GM18520 (cell line): ENCODE measurements around the gene AMPD3.

Experiments used
- ATAC-seq: cut with Tn5 transposase; IDR thresholded peaks from one replicate; pipeline ENCODE4 v1.9.1; 2021; ENCODE audit not compliant: unreplicated experiment

AMPD3 gene

DNA sequence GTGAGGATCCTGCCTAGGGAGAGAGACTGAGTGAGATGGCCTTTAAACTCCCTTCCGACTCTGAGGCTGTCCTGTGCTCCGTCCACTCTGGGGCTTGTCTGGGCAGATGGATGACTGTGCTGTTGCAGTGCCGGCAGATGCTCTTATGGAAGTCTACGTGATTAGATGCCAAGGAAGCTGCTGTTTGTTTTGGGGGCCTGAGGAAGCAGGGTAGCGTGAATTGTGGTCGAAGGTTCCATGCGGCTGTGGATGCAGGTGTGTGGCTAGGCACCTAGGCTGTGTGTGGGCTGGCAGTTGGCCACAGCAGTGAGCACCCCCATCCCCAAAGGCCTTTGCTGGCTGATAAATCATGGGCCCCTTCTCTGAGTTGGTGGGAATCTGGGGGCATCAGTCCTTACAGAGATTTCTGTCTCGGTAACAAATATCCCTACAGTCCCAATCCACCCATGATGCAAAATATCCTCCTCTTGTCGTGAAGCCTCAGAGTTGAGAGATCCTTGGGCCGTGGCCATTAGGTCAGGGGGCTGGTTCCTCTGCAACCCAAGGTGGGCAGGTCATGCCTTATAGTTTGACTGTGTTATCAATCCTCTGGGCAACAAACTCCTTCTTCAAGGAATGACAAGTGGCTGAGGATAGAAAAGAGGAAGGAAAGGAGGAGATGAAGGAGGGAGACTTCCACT lies 31.2 kb downstream of the AMPD3 start:
- ATAC-seq, result no peak

DNA sequence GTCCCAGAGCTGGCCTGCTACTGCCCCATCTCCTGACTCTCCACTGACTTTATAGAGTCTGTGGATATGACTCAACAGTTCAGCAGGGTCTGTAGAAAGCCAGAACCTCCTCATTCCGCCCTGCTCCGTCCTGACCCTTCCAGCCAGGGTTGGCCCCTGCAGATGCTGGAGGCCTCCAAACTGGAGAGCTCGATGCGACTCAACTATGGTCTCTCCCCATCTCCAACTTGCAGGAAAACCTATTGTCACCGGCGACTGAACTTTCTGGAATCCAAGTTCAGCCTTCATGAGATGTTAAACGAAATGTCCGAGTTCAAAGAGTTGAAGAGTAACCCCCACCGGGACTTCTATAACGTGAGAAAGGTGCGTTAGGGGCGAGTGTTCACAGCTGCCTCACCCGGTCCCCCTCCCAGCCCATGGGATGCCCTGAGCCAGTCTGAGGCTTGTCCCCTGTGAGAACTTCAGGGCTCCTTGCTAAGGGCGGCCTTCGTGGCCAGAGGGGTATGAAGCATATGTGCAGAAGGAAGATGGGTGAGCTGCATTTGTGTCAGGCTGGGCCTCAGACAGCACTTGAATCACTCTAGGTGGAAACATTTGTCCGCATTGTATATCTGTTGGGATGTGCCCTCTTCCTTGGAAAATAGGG lies 32.1 kb downstream of the AMPD3 start:
- ATAC-seq, result no peak

DNA sequence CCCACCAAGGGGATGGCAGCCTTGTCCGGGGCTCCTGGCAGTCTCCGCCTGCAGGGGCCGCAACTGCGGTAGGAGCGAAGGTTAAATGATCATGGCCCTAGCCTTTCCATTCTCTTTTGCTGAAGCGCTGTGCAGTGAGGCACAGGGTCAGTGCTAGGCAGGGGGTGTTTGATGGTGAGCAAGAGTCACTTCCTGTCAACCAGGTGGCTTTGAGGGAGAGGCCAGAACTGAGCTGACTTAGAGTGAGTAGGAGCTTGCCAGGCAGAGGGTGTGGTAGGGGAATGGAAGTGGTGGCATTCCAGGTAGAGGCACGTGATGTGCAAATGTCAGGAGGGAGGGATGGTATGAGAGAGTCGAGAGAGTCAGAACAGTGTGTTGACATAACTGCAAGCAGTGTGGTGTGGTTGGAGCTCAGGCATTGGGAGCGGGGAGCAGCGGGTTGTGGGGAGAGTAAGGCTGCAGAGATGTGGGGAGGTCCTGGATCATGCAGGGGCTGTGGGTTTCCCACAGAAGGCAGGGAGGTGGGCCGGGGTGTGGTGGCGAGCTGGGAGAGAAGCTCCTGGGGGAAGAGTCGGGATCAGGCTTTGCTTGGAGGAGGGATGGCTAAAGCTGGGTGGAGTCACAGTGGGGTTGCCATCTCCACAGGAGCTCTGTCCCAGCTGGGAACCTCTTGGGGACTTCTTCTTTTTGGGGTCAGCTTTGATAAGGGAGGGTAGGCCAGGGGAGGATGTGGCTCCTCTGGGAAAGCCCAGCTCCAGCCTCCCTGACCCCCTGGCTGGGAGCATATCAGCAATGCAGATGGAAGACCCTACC lies 33.3 kb downstream of the AMPD3 start:
- ATAC-seq, result no peak

DNA sequence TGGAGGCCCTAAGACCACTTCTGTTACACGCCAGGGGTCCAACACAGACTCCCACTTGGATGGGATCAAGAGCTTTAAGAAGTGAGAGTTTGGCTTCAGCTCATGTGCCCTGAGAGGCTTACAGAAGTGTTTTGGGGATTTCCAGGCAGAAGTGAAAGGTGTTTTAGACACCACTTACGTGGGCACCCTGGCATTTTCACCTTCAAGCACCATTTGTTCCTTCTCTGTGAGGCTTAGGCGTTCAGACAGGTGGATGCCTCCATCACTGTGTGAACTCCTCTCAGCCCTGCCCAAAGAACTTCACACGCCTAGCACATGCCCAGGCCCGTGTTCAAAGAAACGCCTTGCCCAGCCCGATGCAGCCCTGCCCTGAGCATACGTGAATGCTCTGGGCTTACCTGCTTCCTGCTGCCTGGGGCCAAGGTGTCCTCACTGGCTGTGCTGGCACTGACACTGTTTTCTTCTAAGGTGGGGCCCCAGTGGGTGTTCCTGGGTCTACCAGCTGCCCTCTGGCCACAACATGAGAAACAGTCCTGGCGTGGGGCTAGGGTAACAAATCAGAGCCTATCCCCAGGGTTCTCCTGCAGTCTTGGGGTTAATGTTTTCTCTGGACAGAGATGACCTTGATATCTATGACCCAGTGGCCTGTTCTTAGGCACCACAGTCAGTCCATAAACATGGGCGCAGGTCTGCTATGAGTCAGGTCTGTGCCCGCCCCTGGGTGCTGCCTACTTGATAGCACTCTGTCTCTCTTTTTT lies 34.0 kb downstream of the AMPD3 start:
- peak; percentile 59 for ATAC-seq

DNA sequence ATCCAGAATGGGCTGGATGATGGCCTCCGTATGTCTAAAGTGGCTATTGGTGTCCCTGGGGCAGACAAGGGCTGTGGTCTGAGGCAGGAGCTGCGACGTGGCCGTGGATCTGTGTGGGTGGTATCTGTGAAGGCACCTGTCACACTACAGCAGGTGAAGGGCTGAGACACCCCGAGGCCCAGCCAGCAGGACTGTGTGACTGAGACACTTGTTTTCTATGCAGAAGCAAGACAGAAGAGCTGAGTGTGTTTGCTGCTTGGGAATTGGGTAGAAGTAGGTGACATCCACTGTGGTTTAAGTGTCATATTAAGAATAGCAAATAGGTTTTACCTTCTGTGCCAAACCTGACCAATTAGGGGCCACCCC lies 35.0 kb downstream of the AMPD3 start:
- no peak for ATAC-seq

DNA sequence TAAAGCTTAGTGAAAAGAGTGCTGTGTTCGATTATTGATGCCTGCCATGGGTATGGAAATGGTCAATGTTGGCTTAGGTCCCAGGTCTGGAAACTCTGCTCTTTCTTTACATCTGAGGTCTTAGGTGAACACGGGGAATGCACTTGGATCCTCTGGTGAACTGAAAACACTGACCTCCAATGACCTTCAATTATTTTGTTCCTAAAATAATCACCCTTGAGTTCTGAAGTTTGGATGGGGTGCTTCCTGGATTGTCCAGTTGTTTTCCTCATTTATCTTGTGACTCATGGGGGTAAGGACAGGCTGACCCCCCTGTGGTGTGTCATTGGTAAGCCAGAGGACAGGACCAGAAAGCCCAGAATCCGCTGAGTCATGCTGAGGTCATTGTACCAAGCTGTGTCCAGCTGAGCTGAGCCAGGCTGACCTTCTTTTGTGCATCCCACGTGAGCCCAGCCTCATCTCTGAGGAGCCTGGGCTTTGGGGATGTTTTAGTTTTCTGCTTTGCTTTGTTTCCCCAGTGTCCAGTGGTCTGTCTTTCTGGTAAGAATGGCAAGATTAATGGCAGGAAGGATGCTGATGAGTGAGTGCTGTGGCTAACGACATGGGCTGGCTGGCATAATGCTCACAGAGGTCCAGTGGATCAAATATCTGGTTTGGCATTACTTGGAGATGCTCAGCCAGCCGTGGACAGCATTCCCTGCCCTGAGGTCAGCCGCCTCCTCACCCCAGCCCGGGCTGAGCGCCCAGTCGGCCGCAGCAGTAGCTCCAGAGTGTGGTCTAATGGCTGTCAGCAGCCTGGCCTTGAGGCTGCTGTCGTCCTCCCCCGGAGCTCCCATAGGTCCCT lies 35.6 kb downstream of the AMPD3 start:
- no peak for ATAC-seq

DNA sequence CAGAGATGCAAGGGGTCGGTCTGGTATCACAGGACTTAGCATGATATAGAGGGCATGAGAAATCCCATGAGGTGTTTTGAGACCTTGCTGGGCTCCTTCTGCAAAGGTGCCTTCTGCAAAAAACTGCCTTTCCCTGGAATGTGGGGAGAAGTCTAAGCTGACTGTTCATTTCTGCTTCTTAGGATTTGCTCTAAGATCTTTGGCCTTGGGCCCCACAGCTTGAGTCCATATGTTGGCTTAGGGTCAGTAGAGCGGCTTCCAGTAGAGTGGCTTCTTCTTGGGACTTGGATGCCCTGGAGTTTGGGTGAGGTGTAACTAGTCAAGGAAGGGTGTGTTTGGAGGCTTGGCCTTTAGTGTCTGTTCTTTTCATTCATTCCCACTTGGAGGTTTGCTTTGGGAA lies 37.0 kb downstream of the AMPD3 start:
- ATAC-seq, result no peak

DNA sequence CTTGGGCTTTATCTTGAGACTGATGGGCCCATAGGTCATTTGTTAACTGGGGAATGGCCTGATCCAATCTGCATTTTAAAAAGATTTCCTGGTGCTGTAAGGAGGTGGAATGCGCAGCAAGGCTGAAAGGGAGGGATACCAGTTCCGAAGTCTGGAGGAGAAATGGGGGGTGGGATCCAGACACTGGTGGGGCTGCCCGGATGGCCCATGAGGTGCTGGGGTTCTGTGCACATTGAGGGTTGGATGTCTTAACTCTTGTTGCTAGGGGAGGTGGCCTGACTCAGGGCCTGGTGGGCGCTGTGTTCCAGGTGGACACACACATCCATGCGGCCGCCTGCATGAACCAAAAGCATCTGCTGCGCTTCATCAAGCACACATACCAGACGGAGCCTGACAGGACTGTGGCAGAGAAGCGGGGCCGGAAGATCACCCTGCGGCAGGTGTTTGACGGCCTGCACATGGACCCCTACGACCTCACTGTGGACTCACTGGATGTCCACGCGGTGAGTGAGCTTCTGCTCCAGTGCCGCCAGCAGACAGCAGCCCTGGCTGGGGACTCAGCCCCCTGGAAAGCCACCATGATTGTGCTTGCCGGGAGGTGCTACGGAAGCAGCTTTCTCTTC lies 38.1 kb downstream of the AMPD3 start:
- no peak for ATAC-seq

DNA sequence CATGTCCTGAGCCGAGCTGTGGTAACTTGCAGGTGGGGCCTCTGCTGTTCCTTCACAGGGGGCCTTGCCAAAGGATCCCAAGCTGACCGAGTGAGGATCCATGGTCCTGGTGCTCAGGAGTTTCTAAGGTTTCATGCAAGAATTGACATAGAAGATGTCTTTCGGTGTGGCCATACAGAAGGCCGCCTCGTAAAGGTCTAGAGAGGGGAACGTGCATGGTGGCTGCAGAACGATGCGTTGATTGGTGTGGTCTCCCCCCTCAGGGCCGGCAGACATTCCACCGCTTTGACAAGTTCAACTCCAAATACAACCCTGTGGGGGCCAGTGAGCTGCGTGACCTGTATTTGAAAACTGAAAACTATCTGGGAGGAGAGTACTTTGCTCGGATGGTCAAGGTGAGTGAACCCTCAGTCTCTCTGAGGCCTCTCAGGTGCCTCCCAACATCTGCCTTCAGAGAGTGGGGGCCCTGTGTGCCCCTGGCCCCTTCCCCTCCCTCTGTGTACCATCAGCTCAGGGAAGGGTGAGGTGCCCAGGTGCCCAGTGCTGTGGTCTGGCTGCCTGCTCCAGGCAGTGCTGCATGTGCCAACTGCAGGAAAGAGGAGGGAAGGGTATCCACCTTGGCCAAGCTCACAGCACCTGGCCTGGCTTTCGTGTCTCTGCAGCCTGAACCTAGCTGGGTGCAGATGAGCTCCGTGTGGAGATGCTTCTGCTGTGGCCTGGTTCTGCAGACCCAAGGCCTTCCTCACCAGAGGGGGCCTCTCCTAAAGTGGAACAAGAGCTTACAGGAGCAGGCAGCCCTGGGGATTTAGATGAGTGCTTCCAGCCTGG lies 39.8 kb downstream of the AMPD3 start:
- ATAC-seq, result no peak

DNA sequence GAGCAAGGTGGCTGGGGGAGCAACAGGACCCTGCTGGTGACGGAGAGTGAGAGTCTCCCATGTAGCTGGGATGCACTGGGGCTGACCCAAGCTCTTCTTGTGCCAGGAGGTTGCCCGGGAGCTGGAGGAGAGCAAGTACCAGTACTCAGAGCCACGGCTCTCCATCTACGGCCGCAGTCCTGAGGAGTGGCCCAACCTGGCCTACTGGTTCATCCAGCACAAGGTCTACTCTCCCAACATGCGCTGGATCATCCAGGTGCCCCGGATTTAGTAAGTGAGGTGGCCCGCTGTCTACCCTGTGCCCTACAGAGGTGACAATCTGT lies 40.4 kb downstream of the AMPD3 start:
- ATAC-seq, result no peak

DNA sequence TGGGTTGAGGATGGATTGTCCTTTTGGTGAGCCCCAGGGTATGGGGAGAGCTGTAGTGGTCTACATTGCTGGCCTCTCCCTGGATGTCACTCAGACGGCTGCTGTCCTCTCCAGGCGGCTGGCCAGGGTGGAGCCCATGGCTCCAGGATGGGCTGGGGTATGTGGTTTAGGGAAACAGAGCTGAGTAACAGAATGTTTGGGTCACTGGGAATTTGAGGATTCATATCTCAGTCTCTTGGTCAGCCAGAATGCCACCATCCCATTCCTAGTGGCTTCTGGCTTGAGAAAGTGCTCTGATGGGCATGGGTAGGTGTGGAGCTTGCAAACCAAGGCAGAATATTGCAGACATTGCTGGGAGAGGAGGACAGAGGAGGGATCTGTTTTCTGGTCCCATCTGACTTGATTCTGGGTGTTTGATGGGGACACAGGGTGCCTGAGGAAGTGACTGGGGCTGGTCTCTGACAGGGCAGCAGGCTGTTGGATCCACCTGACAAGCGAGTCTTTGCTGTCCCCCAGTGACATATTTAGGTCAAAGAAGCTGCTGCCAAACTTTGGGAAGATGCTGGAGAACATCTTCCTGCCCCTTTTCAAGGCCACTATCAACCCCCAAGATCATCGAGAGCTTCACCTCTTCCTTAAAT lies 41.4 kb downstream of the AMPD3 start:
- ATAC-seq, result no peak

DNA sequence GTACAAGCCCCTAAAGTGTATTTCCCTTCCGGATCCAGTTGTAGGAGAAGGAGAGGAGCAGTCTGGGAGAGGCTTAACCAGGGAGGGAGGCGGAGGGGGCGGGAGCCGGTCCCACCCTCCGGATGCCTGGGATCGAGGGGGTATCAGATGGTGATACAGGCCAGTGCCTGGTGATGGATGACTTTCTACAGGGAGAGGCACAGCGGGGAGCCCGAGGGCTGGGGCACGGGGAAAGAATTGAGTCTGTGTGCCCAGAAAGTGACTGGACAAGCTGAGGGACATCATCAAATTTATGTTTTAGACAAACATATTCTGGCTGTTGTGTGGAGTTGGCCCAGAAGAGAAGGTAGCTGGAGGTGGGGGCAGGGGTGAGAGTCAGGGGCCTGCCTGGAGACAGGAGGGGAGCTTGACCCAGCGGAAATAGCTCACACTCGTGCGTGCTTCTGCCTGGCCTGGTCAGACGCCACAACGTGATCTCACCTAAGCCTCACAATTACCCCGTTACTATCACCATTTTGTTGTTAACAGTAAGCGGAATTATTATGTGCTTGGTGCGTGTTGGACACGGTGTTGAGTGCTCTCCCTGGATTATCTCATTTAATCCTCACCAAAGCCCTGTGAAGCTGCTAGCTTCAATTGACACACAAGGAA lies 42.4 kb downstream of the AMPD3 start:
- no peak for ATAC-seq

DNA sequence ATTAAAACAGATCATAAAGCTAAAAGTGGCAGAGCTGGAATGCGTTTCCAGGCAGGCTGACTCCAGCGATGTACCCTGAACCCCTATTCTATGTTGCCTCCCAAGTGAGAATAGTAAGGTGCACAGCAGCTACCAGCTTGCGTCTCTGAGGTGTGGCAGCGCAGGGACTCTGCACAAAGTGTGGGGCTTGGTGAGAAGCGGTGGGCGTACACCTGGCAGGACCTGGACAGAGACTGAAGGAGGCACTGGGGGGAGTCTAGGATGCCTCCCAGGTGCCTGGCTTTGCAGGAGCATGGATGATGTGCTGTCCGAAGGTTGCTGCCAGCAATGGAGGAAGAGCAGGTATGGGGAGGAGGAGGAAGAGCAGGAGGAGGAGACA lies 42.9 kb downstream of the AMPD3 start:
- ATAC-seq, result no peak

DNA sequence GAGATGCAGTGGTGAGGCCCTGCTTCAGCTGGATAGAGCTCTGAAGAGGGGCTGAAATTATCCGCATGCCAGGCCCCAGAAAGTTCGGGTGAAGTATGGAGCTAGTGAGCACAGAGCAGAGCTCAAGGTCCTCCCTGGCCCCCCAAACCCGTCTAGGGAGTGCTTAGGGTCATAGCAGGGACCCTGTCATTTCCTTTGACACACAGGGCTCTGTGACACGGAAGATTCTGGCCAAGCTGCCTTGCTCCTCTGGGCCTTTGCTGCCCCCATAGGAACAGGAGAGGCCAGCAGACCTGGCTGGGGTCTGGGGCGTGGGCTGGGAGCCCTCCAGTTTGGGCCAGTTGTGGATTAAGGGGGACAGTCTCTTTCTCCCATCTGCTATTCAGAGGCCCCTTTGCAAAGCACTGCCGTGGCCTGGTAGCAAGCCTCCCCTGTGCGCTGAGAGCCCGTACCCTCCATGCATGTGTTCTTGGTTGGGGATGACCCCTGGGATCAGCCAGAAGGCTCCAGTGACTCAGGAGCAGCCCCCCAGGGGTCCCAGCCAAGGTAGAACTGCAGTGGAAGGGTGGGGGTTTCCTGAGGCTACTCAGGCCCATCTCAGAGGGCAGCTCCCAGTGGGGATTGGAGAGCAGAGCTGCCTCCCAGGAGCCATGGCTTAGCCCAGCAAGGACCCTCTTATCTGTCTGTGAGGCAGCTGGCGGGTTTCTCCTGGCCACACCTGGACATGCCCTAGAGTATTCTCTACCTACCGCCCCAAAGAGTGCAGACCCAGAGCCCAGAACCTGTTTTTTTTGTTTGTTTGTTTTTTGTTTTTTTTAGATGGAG lies 43.6 kb downstream of the AMPD3 start:
- ATAC-seq, result no peak

DNA sequence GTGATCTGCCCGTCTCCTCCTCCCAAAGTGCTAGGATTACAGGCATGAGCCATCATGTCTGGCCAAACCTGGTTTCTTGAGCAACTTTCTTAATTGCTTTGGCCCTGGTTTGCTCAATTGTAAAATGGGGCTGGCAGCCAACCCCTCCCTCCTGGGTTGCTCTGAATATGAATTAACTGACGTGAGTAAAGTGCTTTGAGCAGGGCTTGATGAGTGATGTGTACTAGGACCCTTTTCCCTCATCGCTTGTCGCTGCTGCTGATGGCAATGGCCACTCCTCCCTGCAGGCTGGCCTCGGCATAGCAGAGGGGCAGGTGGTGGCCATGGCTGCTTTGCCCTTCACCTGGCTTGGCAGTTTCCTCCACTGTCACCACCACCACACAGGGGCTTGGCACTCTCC lies 44.4 kb downstream of the AMPD3 start:
- ATAC-seq, result no peak

DNA sequence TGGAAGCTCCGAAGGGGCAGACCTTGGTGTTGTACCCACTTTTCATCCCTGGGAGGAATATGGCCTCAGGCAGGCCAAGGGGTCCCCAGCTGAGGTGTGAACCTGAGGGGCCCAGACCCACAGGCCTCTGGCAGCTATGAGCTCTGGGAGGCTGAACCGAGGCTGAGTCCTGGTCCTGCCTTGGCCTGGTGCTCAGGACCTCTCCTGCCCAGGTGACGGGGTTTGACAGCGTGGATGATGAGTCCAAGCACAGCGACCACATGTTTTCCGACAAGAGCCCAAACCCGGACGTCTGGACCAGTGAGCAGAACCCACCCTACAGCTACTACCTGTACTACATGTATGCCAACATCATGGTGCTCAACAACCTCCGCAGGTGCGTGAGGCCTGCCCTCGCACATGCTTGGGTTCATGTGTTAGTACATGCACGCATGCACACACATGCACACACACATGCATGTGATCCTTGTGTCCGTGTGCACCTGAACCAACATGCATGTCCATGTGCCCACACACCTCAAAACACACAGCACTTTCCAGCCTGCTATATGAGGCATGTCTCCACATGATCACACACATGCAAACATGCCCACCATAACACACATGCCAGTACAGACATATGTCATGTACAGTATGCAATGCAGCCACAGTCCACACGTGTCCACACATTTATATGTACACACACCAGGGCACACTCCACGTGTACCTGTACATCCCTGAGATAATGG lies 45.0 kb downstream of the AMPD3 start:
- ATAC-seq, result no peak
